AG09319 (cell line): Measurements from ENCODE around the gene NTSR2.

ENCODE experiments used
- DNase-seq: peaks from one replicate; pipeline ENCODE4 v3.0.0-alpha.2; 2010; ENCODE audit warnings: low read depth; ENCODE audit errors: extremely low read depth
- TF ChIP-seq, protein P1 (sequence below): IDR thresholded peaks from 2 replicates; pipeline ENCODE4 v1.5.1; 2011; ENCODE audit warnings: low read depth, mild to moderate bottlenecking, inconsistent platforms, low read length, moderate library complexity

Gene NTSR2

GRCh38 chr2:11713815-11714214 lies 43.8 kb upstream of the NTSR2 start:
- TF ChIP-seq, protein P1, sequence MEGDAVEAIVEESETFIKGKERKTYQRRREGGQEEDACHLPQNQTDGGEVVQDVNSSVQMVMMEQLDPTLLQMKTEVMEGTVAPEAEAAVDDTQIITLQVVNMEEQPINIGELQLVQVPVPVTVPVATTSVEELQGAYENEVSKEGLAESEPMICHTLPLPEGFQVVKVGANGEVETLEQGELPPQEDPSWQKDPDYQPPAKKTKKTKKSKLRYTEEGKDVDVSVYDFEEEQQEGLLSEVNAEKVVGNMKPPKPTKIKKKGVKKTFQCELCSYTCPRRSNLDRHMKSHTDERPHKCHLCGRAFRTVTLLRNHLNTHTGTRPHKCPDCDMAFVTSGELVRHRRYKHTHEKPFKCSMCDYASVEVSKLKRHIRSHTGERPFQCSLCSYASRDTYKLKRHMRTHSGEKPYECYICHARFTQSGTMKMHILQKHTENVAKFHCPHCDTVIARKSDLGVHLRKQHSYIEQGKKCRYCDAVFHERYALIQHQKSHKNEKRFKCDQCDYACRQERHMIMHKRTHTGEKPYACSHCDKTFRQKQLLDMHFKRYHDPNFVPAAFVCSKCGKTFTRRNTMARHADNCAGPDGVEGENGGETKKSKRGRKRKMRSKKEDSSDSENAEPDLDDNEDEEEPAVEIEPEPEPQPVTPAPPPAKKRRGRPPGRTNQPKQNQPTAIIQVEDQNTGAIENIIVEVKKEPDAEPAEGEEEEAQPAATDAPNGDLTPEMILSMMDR = no peak
- no peak for DNase-seq

GRCh38 chr2:11712866-11713265 lies 42.9 kb upstream of the NTSR2 start:
- TF ChIP-seq, protein P1 = no peak
- DNase-seq = no peak

GRCh38 chr2:11711751-11712150 lies 41.8 kb upstream of the NTSR2 start:
- TF ChIP-seq, protein P1 = no peak
- no peak for DNase-seq

DNA sequence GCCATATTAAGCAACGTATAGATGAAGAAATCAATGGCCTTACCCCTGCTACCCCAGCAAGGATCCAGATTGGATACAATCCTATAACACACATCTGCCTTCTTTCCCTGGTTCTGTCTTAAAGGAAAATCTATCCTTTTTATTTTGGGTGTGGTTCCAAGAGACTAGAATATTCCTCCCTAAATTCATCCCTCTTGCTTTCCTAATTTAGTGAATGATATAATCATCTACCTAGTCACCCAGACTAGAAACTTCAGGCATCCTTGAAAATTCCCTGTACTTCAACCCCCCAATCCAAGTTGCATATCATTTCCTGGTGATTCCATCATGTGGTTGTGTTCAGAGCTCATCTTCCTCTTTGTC lies 41.3 kb upstream of the NTSR2 start:
- TF ChIP-seq, protein P1 = no peak
- DNase-seq = no peak

DNA sequence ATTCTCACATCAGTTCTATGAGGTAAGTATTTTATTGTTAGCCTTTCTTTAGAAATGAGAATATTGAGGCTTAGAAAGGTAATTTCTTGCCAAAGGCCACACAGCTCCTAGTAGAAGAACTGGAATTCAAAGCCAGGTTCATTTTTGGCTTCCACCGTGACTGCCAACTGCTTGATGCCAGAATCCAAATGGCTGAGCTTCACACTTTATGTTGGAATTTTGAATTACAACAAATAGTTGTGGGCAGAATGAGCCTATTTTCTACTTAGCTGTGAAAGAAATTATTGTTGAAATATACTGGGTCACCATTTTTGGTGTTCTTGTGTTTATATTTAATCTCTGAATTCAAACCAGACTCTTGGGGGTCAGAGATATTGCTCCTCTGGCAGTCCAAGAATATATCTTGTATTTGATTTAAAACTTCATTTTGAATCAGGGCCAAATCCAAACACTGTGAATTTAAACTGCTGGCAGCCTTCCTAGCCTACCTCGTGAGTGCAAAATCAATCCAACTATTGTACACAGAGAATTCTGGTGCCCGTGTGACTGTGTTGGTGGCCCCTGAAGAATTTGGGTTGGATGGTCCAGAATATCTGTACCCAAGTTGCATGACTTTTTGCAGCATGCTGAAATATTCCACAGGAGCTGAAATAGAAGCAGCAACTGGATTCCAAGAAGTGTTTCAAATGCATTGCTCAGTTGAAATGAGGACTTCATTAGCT lies 40.8 kb upstream of the NTSR2 start:
- TF ChIP-seq, protein P1 = no peak

DNA sequence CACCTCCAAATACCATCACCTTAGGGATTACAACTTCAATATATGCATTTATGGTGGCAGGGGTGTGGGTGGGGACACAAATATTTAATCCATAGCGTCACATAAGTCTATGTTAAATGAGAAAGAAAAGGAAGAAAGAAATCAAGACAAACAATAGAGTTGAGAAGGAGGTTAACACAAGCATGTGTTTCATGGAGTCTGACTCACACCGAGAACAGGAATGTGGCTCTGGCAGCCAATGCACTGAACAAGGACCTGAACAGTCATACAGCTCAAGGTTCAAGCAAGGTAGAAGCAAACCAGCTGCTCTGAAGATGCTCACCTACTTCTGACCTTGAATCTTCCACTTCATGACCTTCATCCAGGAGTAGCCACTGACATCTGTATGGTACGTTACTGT lies 40.2 kb upstream of the NTSR2 start:
- no peak for DNase-seq
- TF ChIP-seq, protein P1 = no peak

More for the DNA sequence above, 40.8 kb upstream of the NTSR2 start:
- DNase-seq = no peak

GRCh38 chr2:11709293-11709692 lies 39.3 kb upstream of the NTSR2 start:
- TF ChIP-seq, protein P1 = no peak
- no peak for DNase-seq
